Astrocyte (in vitro differentiated cells and primary cell): Measurements from ENCODE around the gene ACSF3. TPM values are rescaled to one million over a fixed set of nuclear protein-coding genes. Genes with fewer than 3 reads are reported as not detected.
A peak's percentile ranks its signal among the peaks of the same experiment; 100 is the strongest.

ENCODE experiments used
- DNase-seq: peaks from one replicate; pipeline ENCODE4 v3.0.0-alpha.2; 2010; ENCODE audit warnings: low read depth
- FAIRE-seq: peaks from 2 replicates; lab custom pipeline; 2011; peaks lifted over from hg19 to GRCh38; lab: Jason Lieb, UNC
- H2AFZ ChIP-seq: 2 replicates; pipeline ENCODE4 v1.6.0; 2012; ENCODE audit warnings: low read depth, low read length, inconsistent platforms
- H3K27ac ChIP-seq: 2 replicates; pipeline ENCODE4 v1.5.1; 2011; ENCODE audit warnings: low read depth, low read length, inconsistent platforms
- H3K27me3 ChIP-seq: 2 replicates; pipeline ENCODE4 v1.6.0; 2011; ENCODE audit warnings: low read length, inconsistent platforms; ENCODE audit not compliant: insufficient read depth
- H3K36me3 ChIP-seq: 2 replicates; pipeline ENCODE4 v1.5.1; 2011; ENCODE audit warnings: low read length, inconsistent platforms; ENCODE audit not compliant: insufficient read depth
- H3K4me1 ChIP-seq: 2 replicates; pipeline ENCODE4 v1.5.1; 2011; ENCODE audit warnings: low read length, inconsistent platforms; ENCODE audit not compliant: insufficient read depth
- H3K4me2 ChIP-seq: 2 replicates; pipeline ENCODE4 v1.6.0; 2012; ENCODE audit warnings: low read length, inconsistent platforms
- H3K4me3 ChIP-seq: 2 replicates; pipeline ENCODE4 v1.5.1; 2011; ENCODE audit warnings: low read depth, mild to moderate bottlenecking, low read length, inconsistent platforms; ENCODE audit not compliant: insufficient read depth
- H3K79me2 ChIP-seq: 2 replicates; pipeline ENCODE4 v1.6.0; 2012; ENCODE audit warnings: mild to moderate bottlenecking, low read length, inconsistent platforms; ENCODE audit not compliant: insufficient read depth
- H3K9ac ChIP-seq: 2 replicates; pipeline ENCODE4 v1.6.0; 2012; ENCODE audit warnings: mild to moderate bottlenecking, low read length, inconsistent platforms
- H3K9me3 ChIP-seq: 2 replicates; pipeline ENCODE4 v1.5.1; 2012; ENCODE audit warnings: low read depth, mild to moderate bottlenecking, low read length, inconsistent platforms; ENCODE audit not compliant: insufficient read depth
- H4K20me1 ChIP-seq: 2 replicates; pipeline ENCODE4 v1.6.0; 2012; ENCODE audit warnings: low read length, inconsistent platforms; ENCODE audit not compliant: insufficient read depth
- H3K27ac Mint-ChIP-seq: one replicate; pipeline ENCODE4 v1.8.0; 2021; ENCODE audit warnings: mild to moderate bottlenecking, mixed read lengths; ENCODE audit not compliant: unreplicated experiment
- H3K27me3 Mint-ChIP-seq: one replicate; pipeline ENCODE4 v1.8.0; 2021; ENCODE audit warnings: low read depth, mixed read lengths; ENCODE audit not compliant: unreplicated experiment
- H3K36me3 Mint-ChIP-seq: one replicate; pipeline ENCODE4 v1.8.0; 2021; ENCODE audit warnings: low read depth, mixed read lengths; ENCODE audit not compliant: unreplicated experiment
- H3K4me1 Mint-ChIP-seq: one replicate; pipeline ENCODE4 v1.8.0; 2021; ENCODE audit warnings: low read depth, mixed read lengths; ENCODE audit not compliant: unreplicated experiment
- H3K4me3 Mint-ChIP-seq: one replicate; pipeline ENCODE4 v1.8.0; 2021; ENCODE audit warnings: mild to moderate bottlenecking, moderate library complexity, mixed read lengths; ENCODE audit not compliant: unreplicated experiment
- H3K9me3 Mint-ChIP-seq: one replicate; pipeline ENCODE4 v1.8.0; 2021; ENCODE audit warnings: mild to moderate bottlenecking, mixed read lengths; ENCODE audit not compliant: unreplicated experiment
- EZH2 ChIP-seq: IDR thresholded peaks from 2 replicates; pipeline ENCODE4 v1.6.1; 2012; ENCODE audit warnings: mild to moderate bottlenecking, low read length, inconsistent platforms; ENCODE audit not compliant: insufficient read depth
- total RNA-seq: library from RNA; stranded (reverse); gene quantifications from 2 replicates; pipeline ENCODE4 v1.2.1, GENCODE V29; 2021
- TF ChIP-seq, protein P1 (sequence below): IDR thresholded peaks from 2 replicates; pipeline ENCODE4 v1.5.1; 2011; ENCODE audit warnings: low read depth, mild to moderate bottlenecking, inconsistent platforms, low read length, moderate library complexity; ENCODE audit not compliant: insufficient read depth

Gene ACSF3
- total RNA-seq, 1 donor from 2014 or later, result 17.0 TPM

GRCh38 chr16:89050119-89050867 is 43.4 kb upstream of the ACSF3 start:
- Histone ChIP-seq H4K20me1 (no peaks in the 10 kb centered on the region), H3K36me3 (no peaks in the 10 kb centered on the region), H3K27me3 (peaks cover 26% of the 10 kb centered on the region), H3K4me3 (no peak overlapping the region), H3K4me1 (no peaks in the 10 kb centered on the region), H3K27ac (no peak overlapping the region), H2AFZ (no peak overlapping the region), H3K9me3 (no peaks in the 10 kb centered on the region), H3K79me2 (no peaks in the 10 kb centered on the region), H3K4me2 (no peak overlapping the region), H3K9ac (no peak overlapping the region)
- H3K4me3 Mint-ChIP-seq, result no peak overlapping the region
- peaks cover 1% of the 10 kb centered on the region for H3K4me1 Mint-ChIP-seq
- DNase-seq (no peak), FAIRE-seq (no peak)
- no peaks in the 10 kb centered on the region for H3K36me3 Mint-ChIP-seq
- peaks cover 32% of the 10 kb centered on the region for H3K27me3 Mint-ChIP-seq
- H3K27ac Mint-ChIP-seq, result no peak overlapping the region
- no peak for TF ChIP-seq EZH2
- TF ChIP-seq, protein P1, sequence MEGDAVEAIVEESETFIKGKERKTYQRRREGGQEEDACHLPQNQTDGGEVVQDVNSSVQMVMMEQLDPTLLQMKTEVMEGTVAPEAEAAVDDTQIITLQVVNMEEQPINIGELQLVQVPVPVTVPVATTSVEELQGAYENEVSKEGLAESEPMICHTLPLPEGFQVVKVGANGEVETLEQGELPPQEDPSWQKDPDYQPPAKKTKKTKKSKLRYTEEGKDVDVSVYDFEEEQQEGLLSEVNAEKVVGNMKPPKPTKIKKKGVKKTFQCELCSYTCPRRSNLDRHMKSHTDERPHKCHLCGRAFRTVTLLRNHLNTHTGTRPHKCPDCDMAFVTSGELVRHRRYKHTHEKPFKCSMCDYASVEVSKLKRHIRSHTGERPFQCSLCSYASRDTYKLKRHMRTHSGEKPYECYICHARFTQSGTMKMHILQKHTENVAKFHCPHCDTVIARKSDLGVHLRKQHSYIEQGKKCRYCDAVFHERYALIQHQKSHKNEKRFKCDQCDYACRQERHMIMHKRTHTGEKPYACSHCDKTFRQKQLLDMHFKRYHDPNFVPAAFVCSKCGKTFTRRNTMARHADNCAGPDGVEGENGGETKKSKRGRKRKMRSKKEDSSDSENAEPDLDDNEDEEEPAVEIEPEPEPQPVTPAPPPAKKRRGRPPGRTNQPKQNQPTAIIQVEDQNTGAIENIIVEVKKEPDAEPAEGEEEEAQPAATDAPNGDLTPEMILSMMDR, result no peak
- H3K9me3 Mint-ChIP-seq, result no peaks in the 10 kb centered on the region

DNA sequence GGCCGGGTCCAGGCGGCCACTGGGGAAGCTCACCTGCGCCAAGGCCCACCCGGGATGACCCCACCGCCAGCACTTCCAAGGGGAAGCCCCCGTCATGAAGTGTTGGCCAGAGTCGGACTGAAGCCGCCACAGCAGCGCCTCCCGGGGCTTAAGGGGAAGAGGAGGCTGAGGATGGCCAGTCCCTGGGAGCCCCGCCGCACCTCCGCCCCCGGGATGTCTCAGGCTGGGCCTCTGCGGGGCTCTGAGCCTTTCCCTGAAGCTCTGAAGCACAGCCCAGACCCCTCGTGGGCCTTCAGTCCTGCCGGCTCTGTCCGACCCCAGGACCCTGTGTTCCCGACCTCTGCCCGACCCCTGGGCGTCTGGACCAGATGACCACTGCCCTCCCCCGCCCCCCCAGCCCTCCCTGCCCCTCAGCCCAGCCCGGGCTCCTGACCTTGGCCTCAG is 42.8 kb upstream of the ACSF3 start:
- H3K27ac Mint-ChIP-seq, result no peak overlapping the region
- Histone ChIP-seq H3K9ac (no peak overlapping the region), H3K4me2 (no peak overlapping the region), H2AFZ (no peak overlapping the region), H3K27me3 (peaks cover 24% of the 10 kb centered on the region), H3K9me3 (no peaks in the 10 kb centered on the region), H3K79me2 (no peaks in the 10 kb centered on the region), H3K4me3 (no peak overlapping the region), H3K27ac (no peak overlapping the region), H4K20me1 (no peaks in the 10 kb centered on the region), H3K4me1 (no peaks in the 10 kb centered on the region), H3K36me3 (no peaks in the 10 kb centered on the region)
- no peak overlapping the region for H3K4me3 Mint-ChIP-seq
- DNase-seq, result no peak
- TF ChIP-seq EZH2, result no peak
- TF ChIP-seq, protein P1, result no peak
- no peaks in the 10 kb centered on the region for H3K36me3 Mint-ChIP-seq
- H3K4me1 Mint-ChIP-seq, result peaks cover 1% of the 10 kb centered on the region
- no peaks in the 10 kb centered on the region for H3K9me3 Mint-ChIP-seq
- no peak for FAIRE-seq
- H3K27me3 Mint-ChIP-seq, result peaks cover 34% of the 10 kb centered on the region

DNA sequence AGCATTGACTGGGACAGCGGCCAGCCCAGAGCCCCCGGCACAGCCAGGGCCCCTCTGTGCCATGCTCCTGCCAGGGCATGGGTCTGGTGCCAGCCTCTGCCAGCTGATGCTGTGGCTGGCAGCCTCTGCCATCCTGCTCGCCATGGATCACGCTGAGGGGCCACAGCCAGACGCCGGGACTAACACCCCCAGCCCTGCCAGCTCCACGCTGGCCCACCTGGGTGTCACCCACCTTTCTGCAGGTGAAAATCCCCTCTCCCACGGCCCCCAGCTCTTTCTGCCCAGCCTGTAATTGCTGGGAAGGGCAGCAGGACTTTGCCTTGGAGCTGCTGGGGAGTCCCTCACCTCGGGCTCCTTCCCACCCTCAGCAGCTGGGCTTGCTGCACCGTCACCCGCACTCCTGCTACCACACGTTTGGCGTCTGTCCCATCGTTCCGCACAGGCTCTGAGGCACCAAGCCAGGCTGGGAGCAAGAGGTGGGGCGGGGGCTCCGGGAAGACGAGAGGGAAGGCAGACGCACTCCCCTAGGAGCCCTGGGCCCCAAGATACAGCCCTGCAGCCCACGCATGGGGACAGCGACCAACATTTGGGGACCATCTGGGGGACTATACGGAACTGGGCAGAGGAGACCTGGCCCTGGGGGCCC is 42.0 kb upstream of the ACSF3 start:
- no peak overlapping the region for H3K4me2 ChIP-seq
- DNase-seq, result no peak
- Mint-ChIP-seq H3K27ac (no peak overlapping the region), H3K36me3 (no peaks in the 10 kb centered on the region), H3K4me3 (no peak overlapping the region), H3K9me3 (no peaks in the 10 kb centered on the region), H3K4me1 (peaks cover 1% of the 10 kb centered on the region), H3K27me3 (peaks cover 31% of the 10 kb centered on the region)
- TF ChIP-seq, protein P1, result no peak
- peak; percentile 58 for TF ChIP-seq EZH2
- no peak overlapping the region for H3K4me3 ChIP-seq
- no peak overlapping the region for H3K27ac ChIP-seq
- no peaks in the 10 kb centered on the region for H4K20me1 ChIP-seq
- H2AFZ ChIP-seq, result no peak overlapping the region
- no peaks in the 10 kb centered on the region for H3K4me1 ChIP-seq
- no peak for FAIRE-seq
- peaks cover 24% of the 10 kb centered on the region for H3K27me3 ChIP-seq
- H3K36me3 ChIP-seq, result no peaks in the 10 kb centered on the region
- no peaks in the 10 kb centered on the region for H3K79me2 ChIP-seq
- H3K9ac ChIP-seq, result no peak overlapping the region
- no peaks in the 10 kb centered on the region for H3K9me3 ChIP-seq
